ENCODE data around the gene PIEZO2.

Gene PIEZO2

DNA sequence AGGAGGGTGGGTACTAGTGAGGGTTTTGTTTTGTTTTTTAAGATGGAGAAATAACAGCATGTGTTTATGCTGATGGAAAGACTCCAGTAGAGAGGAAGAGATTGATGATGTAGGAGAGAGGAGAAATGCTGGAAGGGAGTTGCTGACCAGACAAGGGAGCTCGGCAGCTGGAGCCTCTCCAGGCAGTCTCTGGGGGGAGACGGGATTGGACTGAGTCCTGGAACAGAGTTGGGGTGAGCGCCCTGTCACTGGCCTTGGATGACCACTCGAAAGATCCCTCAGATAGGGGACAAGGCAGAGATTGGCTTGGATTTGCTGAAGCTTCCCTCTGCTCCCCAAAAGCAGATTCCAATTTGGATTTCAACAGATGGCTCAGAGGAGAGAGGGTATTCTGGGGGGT, 425.9 kb downstream of the PIEZO2 start:
- no peak for DNase-seq

DNA sequence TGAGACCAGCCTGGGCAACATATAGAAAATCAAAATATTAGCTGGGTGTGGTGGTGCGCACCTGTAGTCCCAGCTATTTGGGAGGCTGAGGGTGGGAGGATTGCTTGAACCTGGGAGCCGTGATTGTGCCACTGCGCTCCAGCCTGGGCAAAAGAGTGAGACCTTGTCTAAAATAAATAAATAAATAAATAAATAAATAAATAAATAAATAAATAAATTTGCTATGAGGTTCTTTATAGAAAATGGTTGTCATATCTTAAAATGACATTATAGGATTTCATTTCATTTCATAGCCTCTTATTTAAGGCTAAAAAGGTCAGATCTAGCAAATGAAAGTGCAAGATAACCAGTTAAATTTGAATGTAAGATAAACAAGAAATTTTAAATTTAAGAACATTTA, 430.6 kb downstream of the PIEZO2 start:
- no peak for DNase-seq

DNA sequence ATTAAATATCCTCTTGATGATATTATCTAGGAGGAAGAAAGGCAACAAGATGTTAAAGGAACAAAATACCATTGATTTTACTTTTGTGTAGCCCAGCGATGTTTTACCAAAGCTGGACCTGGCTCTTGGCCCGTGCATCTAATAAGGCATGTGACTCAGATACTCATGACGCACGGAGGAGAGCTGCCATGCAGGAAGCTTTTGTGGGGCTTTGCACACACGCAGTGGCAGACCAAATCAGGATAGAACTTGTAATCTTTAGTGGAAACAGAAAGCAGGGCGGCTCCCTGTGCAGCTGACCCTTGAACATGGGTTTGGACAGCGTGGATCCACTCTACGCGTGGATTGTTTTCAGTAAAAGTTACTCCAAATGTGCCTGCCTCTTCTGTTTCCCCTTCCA, 433.6 kb downstream of the PIEZO2 start:
- no peak for DNase-seq

DNA sequence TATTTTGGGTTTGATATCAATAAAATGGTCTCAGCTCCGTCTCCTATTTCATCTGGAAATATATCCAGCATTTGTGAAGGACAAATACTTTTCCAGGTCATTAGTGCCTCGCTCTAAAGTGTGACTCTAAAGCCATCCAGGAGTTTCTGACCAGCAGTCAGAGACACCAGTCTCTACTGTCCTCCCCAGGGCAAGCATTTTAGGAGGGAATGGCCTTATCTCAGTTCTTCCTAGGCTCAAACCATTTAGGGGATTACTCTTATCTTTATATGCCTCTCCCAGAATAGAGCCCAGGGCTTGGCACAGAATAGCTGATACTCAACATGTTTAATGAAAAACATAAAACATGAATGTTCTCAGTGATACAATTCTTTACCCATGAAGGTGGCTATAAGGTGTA, 436.0 kb downstream of the PIEZO2 start:
- no peak for DNase-seq

DNA sequence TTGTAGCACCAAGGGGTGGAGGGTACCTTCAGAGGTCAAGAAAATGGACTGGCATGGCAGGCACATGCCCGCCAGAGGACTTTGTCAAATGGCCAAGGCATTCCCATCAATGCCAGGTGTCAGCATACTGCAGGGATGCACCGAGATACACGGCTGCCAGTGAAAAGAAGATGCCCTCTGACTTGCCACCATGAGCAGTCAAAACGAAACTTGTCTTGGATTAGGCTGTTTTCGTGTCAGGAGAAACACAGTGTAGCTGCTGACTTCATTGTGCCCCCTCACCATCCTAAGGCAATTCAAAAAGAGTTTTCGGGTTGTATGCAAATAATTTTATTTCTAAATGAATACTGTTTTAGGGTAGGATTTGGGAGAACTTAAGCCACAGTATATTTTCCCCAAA, 442.1 kb downstream of the PIEZO2 start:
- no peak for DNase-seq

DNA sequence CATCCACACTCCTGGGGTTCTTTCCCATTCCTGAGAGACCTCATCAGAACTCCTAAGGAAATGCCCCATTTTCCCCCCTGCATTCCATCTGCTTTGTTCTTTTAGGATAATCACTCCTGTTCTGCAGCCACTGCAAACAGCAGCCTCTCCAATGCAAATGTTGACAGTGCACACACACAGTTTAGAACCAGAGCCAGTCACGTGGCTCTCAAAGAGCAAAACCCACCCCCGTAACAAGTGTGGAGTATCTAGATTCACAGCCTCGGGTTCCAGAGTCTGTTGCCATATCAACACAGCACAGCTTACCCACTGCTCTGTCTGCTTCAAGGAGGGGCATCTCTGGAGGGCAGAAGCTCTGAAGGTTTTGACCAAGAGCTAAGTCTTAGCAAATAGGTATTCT, 443.6 kb downstream of the PIEZO2 start:
- DNase-seq: no peak

DNA sequence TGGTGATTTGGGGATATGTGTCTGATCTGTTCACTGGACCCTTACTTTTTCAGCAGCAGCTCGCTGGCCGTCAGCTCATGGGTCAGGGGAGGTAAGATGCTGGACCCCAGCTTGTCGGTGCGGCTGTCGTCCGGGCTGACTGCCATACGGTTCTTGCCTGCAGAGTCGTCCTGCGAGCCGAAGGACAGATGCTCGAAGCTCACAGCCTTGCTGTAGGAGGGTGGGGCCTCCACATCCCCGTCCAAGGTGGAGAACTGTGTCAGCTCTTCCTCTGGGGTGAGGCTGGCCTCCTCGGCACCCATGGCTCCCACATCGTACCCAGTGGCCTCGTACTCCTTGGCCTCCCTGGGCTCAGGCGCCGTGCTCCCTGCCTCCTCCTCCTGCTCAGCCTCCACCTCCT, 444.1 kb downstream of the PIEZO2 start:
- no peak for DNase-seq

DNA sequence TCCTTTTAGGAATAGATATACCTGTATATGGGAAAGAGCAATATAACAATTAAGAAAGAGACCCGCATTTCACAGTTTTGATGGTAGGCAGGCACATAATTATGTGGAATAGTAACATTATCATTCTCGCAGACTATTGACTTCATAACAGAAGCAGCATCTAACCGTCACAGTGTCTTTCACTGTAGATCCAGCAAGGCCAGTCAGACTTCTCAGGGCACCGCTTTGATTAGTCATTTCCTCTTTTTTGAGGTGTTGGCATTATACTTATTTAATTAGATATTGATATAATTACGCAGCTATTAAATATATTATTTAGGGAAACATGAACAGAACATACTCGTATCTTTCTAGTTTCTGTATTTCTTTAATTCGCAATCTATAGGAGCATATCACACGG, 447.2 kb downstream of the PIEZO2 start:
- no peak for DNase-seq

DNA sequence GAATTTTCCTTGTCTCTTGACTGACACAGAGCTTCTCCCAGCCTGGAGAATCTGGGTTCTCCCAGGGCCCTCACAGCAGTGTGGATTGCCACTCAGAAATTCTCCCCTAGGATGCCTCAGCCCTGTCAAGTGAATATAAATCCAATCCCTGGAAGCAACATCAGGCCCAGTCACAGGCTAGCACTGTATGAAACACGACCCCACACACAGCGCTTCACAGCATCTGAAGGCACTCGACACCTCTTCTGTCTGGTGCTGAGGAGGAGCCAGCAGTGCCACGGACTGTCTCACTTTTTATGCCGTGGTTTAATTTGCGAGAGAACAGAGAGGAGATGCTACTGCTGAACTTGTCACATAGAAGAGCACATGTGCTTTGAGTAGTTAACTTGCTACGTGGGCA, 459.0 kb downstream of the PIEZO2 start:
- no peak for DNase-seq

DNA sequence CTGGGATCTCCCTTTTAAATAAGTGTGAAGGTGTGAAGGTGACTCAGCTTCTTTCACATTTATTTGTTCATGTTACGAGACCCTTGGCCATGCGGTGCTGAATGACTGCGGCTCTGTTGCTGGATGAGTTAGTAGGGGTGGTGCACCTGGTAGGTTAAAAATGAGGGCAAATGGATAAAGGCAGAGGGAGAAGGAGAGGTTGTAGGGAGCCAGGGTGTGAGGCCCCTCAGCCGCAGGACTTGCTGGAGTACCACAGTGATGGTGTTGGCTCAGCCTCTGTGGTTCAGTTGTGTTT, 459.4 kb downstream of the PIEZO2 start:
- DNase-seq: no peak

DNA sequence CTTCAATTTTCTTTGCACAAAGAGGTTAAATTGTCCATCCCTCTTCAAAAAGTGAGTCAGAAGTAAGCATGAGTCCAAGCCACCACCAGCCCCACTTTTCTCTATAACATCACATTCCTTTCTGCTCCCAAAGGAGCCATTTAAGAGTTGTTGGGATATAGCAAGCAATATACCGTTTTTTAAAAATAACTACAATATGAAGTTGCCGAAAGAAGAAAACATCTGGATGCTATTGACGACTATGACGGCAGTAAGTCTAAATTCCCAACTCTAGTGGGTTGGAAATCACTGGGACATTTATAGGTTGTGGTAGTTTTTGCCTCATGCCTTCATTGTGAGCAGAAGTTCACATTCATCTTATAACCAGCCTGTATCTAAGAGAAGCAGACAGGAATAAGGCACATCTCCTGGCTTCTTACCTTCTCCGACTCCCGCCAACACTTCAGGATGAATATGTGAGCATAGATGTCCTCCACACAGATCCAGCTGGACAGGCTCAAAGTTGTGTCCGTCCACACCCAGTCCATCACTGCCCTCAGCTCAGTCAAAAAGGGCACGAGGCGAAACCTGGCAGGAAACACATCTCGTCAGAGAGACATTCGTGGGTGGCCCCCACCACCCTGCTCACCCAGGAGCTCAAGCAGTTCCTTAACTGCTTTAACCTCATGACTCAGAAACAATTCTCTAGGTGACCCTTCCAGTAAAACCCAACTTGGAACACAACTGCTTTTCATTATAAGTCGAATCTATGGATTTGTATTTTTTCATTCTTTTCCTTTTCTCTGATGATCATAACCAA, 459.9 kb downstream of the PIEZO2 start:
- DNase-seq: no peak

DNA sequence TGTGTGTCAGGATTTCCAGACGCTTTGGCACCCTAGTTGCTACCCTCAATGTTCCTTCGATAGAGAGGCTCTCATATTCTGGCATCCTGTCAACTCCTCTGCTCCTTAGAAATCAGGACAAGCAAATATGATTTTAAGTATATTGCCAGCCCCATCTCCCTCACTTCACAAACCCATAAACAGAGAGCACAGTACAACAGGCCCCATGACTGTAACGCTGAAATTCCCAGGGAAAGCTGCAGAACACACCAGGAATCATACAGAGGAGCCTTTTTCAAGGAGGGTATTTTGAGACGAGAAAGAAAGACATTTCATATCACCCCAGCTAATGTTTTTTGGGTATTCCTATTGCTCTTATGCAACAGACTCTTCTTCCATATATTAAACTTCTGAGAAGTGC, 460.6 kb downstream of the PIEZO2 start:
- no peak for DNase-seq

DNA sequence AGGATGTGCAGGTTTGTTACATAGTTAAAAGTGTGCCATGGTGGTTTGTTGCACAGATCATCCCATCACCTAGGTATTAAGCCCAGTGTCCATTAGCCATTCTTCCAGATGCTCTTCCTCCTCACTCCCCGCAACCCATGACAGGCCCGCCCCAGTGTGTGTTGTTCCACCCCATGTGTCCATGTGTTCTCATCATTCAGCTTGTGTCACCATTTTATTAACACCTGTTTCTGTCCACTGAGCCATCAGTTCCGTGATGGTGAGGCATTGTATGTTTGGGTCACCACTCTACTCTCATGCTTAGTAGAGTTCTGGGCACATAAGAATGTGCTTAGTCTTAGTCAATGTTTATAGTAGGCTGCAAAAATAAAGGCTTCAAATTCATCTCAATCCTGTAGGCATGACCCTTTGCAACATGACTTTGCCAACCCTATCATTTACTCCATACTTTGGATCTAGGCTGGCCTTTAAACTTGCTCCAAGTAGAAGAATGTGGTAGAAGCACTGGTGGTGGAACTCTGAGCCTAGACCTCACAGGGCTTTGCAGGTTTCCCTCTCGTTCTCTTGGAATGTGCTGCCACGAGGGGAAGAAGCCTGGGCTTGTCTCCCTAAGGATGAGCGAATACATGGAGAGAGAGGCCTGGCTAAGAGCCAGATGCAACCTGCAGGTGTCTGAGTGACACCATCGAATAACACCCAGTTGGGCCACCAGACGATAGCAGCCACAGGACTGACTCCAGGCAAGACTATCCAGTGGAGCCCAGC, 462.0 kb downstream of the PIEZO2 start:
- no peak for DNase-seq

DNA sequence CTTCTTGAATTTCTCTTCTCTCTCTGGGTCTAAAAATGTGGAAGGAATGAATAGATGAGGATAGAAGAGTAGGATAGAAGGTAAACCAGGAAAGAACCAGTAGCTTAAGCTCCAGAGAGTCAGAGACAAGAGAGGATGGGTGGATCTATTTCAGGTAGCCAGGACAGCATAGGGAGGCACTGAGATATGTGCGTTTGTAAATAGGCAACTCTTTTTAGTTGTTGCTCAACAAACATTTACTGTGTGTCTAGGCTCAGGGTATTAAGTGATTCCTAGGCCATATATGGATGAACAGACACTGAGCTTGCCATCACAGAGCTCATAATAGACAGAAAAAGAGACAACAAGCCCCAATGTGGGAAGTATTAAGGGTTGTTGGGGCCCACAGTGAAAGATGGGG, 463.1 kb downstream of the PIEZO2 start:
- no peak for DNase-seq

DNA sequence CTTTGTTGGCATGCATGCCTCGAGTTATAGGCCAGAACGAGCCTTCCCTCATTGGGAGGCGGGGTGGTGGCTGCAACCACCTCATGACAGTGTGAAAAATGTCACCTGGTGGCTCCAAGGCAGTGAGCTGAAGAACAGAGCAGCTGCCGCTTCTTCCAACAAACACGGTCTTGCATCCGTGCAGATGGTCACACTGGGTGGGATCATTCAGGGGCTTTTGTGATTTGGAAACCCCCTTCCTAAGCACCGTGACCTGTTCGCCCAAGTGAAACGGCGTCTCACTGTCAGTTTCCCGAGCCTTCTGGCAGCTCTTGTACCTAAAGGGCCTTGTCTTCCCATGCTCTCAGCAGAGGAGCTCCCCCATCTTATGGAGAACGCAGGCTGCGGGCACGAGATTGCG, 463.9 kb downstream of the PIEZO2 start:
- DNase-seq: no peak

DNA sequence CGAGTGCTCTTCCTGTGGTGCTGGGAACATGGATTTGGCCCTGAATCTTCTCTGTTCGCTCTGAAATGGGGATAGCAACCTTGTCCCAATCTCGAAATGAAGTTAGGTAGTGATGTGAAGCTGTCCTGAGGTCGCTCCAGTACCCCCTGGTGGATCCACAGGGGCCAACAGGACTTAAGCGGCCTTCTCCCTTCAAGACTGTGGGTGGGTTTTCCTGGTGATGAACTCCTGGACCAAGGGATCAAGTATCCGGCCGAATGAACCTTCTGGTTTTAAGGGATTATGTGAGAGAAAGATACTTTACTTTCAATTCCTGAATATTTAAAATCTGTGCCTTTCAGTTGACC, 467.0 kb downstream of the PIEZO2 start:
- no peak for DNase-seq

DNA sequence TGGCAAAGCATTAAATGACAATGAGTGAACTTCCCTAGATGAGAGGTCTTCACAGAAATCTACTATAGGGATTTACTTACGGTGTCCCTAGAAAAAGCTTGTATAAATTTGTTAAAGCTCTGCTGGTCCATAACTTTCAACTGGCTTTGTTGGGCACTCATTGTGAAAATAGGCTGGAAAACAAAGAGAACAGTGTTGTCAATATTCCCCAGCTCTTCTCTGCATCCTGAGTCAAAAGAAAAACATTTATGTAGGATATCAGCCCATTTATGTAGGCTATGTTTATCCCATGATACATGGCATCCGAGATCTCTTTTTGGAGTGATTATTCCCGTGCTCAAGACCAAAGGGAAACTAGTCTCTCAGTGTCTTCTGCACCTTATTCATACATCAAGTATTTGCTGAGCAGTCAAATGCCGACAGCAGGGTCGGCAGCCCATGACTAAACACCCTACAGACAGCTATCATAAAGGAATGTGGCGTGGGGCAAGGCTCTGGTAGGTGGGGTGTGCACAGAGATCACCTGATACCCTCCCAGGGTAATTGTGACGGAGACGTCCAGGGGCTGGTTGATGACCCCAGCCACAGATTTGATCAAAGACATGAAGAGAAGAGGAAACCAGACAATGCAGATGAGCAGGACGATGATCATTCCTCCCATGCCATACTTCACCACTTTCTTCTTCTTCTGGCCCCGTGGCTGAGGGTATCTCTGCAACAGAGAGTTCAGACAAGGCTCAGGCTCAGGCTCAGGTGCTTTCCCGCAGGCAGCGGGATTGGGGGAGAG, 467.6 kb downstream of the PIEZO2 start:
- no peak for DNase-seq

DNA sequence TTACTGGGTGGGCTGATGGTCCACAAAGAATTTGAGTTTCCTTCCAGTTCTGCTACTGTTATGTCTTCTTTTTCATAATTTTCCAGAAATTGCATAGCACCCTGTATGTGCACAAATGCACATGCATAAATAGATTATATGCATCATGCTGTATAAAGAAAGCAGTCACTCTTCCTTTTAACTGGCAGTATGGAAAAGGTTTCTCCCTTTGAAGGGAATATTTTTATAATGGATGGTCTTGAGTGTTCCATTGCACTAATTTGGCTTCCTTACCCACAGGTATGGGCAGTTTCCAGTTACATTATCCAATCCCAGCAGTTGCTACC, 469.1 kb downstream of the PIEZO2 start:
- DNase-seq: no peak

DNA sequence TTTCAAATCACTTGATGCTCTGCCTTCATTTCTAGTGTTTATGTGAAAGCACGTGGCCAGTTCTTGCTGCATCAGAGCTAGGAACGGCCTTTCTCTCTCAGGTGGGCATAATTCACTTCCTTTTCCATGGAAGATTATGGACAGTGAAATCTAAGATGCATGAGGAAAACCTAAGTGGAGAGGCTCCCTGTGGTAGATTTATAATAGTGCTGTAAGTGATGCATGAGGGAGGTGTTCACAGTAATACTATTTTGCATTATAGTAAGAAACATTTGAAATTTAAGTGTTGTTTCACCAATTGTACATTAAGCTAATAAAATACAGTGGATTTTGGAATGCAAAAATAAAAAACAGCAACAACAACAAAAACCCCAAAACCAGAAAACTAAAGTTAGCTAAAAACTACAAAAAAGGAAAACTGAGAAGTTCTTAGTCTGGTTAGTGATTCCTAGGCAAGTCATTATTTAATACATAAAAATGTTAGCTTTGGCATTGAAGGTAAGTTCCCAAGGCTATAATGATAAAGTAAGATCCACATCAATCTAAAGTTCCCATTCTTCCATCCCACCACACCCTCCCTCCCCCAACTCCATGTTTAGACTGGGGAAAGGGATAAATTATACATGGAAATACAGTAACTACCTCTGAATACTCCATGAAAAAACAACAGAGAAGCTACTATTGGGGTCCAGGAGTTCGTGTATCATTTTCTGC, 469.7 kb downstream of the PIEZO2 start:
- no peak for DNase-seq

DNA sequence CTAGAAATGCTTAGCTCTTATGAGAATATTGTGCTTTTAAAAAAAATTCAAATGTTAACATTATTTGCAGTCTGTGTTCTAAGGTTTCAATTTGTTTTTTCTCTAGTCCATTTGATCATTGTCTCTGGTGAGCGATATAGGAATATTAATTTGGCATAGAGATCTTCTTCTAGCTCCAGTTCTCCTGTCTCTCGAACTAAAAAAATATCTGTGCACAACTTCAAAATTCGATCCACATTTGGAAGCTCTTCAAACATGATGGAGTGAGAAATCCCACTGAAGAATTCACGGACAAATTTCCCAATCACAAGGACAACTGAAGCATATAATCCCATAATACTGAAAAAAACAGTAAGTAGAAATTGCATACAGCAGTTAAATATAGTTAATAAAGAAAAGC, 477.9 kb downstream of the PIEZO2 start:
- DNase-seq: no peak

DNA sequence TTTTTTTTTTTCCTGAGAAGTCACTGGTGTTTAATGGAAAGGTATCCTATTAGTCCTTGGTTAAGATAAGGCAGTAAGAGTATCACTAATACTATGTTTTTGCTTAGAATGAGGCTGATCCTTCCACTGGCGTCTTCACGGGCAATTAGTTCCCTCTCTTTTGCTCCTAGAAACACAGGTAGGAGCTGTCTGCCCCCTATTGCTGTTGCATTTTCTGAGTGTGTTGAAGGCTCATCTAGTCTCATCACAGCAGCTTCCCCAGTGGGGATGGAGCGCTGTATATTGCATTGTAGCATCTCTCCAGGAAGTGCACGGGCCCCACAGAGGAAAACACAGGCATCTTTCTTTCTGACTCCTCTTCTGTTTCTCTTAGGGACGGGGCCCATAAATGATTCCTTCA, 478.5 kb downstream of the PIEZO2 start:
- no peak for DNase-seq

DNA sequence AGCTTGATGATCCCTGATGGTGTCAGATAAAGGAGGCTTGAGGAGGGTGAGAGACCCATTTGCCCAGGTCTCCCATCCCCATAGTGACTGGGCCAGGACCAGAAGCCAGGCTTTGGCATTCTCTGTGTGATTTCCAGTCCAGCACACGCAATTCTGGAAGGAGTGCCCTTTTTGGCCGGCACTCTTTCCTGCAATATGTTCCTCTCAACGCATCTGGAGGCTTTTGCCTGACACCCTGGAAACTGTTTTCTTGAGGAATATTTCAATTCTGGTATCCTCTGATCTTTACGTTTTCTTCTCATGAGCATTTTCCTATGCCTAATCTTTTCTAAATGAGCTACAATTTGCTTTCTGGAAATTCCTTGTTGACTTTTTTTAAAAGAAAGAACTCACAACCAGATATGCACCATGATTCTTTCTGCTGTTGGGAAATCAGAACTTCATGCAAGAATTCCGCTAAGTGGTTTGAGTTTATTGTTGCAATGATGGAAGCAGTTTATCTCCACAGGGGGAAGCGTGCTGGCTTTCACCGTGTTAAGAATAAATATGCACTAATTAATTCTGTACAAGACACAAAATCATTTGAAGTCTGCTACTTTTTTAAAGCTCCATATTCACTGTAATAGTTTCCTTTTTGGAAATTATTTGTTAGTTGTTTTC, 479.8 kb downstream of the PIEZO2 start:
- DNase-seq: no peak

DNA sequence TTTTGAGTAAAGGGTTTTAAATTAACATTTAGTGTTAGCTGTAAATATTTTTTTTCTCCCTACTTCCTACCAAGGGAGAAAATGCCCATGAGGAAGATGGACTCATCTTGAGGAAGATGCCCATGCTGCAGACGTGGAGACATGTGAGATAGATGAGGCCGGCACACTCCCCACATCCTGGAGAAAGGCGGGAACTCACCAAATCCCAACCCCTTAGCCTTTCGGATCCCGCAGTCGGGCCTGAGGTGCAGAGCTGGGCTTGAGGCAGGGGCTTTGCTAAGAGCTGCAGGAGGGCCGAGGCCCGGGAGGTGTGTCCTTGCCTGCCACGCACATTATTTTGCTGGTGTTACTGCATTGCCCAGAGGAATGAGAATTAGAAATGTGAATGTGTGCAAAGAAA, 485.6 kb downstream of the PIEZO2 start:
- no peak for DNase-seq
